Measurements from ENCODE around the gene OPN1SW. TPM values are rescaled to one million over a fixed set of nuclear protein-coding genes. Genes with fewer than 3 reads are reported as not detected.

Gene OPN1SW
- total RNA-seq: not detected
- long read RNA-seq: 0 reads

GRCh38 chr7:128775744-128776474 lies at the start of gene OPN1SW:
TSS of gene OPN1SW (minus strand) at chr7:128775794. CDS start at chr7:128775781, 13 bp downstream.
- intact Hi-C loops (cut with DNase I): no loop called here
- no peak for ATAC-seq
- no peak for DNase-seq (ENCODE audit: missing footprints)

- intact Hi-C loops (cut with DNase I): no loop called here
- ATAC-seq (no peak), DNase-seq (ENCODE audit: missing footprints) (no peak)
Measured at GRCh38 chr7:128821724-128822123, 46.1 kb upstream of the OPN1SW start.

GRCh38 chr7:128818694-128819093 lies 43.1 kb upstream of the OPN1SW start:
- intact Hi-C loops (cut with DNase I): no loop called here
- DNase-seq (ENCODE audit: missing footprints): no peak
- ATAC-seq: no peak

GRCh38 chr7:128815289-128815942 lies 39.8 kb upstream of the OPN1SW start:
- no peak for ATAC-seq
- intact Hi-C loops (cut with DNase I): no loop called here
- DNase-seq (ENCODE audit: missing footprints): no peak

GRCh38 chr7:128814499-128814898 lies 38.9 kb upstream of the OPN1SW start:
- ATAC-seq: no peak
- intact Hi-C loops (cut with DNase I): no loop called here
- no peak for DNase-seq (ENCODE audit: missing footprints)

- intact Hi-C loops (cut with DNase I): loop anchor here (1.0 kb wide), 1 partner anchor 30 kb away; no protein-coding TSS in a partner anchor
- ATAC-seq: peak; percentile 83
- peak; percentile 81 for DNase-seq (ENCODE audit: missing footprints)
Measured at GRCh38 chr7:128812514-128813168, 37.0 kb upstream of the OPN1SW start.

GRCh38 chr7:128811631-128812430 lies 36.2 kb upstream of the OPN1SW start:
- ATAC-seq (no peak), DNase-seq (ENCODE audit: missing footprints) (no peak)
- intact Hi-C loops (cut with DNase I): loop anchor here (1.0 kb wide), 1 partner anchor 30 kb away; no protein-coding TSS in a partner anchor

- ATAC-seq: no peak
- DNase-seq (ENCODE audit: missing footprints): no peak
- intact Hi-C loops (cut with DNase I): no loop called here
Measured at GRCh38 chr7:128810997-128811396, 35.4 kb upstream of the OPN1SW start.

- no peak for ATAC-seq
- intact Hi-C loops (cut with DNase I): no loop called here
- no peak for DNase-seq (ENCODE audit: missing footprints)
Measured at GRCh38 chr7:128810473-128810872, 34.9 kb upstream of the OPN1SW start.

GRCh38 chr7:128809363-128809762 lies 33.8 kb upstream of the OPN1SW start:
- DNase-seq (ENCODE audit: missing footprints) (no peak), ATAC-seq (no peak)
- intact Hi-C loops (cut with DNase I): no loop called here

- intact Hi-C loops (cut with DNase I): no loop called here
- DNase-seq (ENCODE audit: missing footprints) (no peak), ATAC-seq (no peak)
Measured at GRCh38 chr7:128807191-128807590, 31.6 kb upstream of the OPN1SW start.

- DNase-seq (ENCODE audit: missing footprints): no peak
- no peak for ATAC-seq
- intact Hi-C loops (cut with DNase I): no loop called here
Measured at GRCh38 chr7:128805225-128805624, 29.6 kb upstream of the OPN1SW start.

GRCh38 chr7:128804484-128804883 lies 28.9 kb upstream of the OPN1SW start:
- no peak for DNase-seq (ENCODE audit: missing footprints)
- intact Hi-C loops (cut with DNase I): no loop called here

GRCh38 chr7:128801667-128802418 lies 26.2 kb upstream of the OPN1SW start:
- intact Hi-C loops (cut with DNase I): no loop called here
- ATAC-seq (no peak), DNase-seq (ENCODE audit: missing footprints) (no peak)

More at GRCh38 chr7:128804484-128804883, 28.9 kb upstream of the OPN1SW start:
- ATAC-seq: no peak

- intact Hi-C loops (cut with DNase I): no loop called here
- DNase-seq (ENCODE audit: missing footprints) (no peak), ATAC-seq (no peak)
Measured at GRCh38 chr7:128801003-128801402, 25.4 kb upstream of the OPN1SW start.

- ATAC-seq (no peak), DNase-seq (ENCODE audit: missing footprints) (no peak)
- intact Hi-C loops (cut with DNase I): no loop called here
Measured at GRCh38 chr7:128800567-128800966, 25.0 kb upstream of the OPN1SW start.

GRCh38 chr7:128799451-128799850 lies 23.9 kb upstream of the OPN1SW start:
- ATAC-seq (no peak), DNase-seq (ENCODE audit: missing footprints) (no peak)
- intact Hi-C loops (cut with DNase I): no loop called here

- intact Hi-C loops (cut with DNase I): no loop called here
Measured at GRCh38 chr7:128796327-128796726, 20.7 kb upstream of the OPN1SW start.

More at GRCh38 chr7:128796327-128796726, 20.7 kb upstream of the OPN1SW start:
- ATAC-seq (no peak), DNase-seq (ENCODE audit: missing footprints) (no peak)
